HepG2 (cell line): ENCODE results near the gene GLB1L3. TPM values are rescaled to one million over a fixed set of nuclear protein-coding genes. Genes with fewer than 3 reads are reported as not detected.

ENCODE experiments used
- ATAC-seq: fragments of 200-7000 bp; cut with Tn5 transposase; 3 replicates; pipeline ENCODE4 v1.9.1; 2020; ENCODE audit warnings: mild to moderate bottlenecking, moderate library complexity
- BruUV-seq: library from RNA; stranded (reverse); fragments of 400-500 nt; replicated peaks from 2 replicates; lab custom pipeline; 2021; lab: Mats Ljungman, UMichigan
- CTCF ChIA-PET: fragments of 300-600 bp; formaldehyde crosslinking; extraction: SDS; loops from one replicate; lab custom pipeline; 2021; ENCODE audit warnings: low total read pairs, inconsistent platforms, low intra/inter-chr PET ratio; lab: Yijun Ruan, JAX
- POLR2A ChIA-PET: fragments of 350-600 bp; sonication (Branson Sonifier 250); formaldehyde crosslinking; loops from one replicate; lab custom pipeline; 2020; ENCODE audit warnings: antibody characterized with exemption, inconsistent platforms; lab: Yijun Ruan, JAX
- DNase-seq: peaks from one replicate; pipeline ENCODE4 v3.0.0-alpha.2; 2015; ENCODE audit warnings: low spot score
- FAIRE-seq: peaks from 3 replicates; lab custom pipeline; 2011; peaks lifted over from hg19 to GRCh38; lab: Jason Lieb, UNC
- H2AFZ ChIP-seq: one replicate; pipeline ENCODE4 v1.6.1; 2011; ENCODE audit warnings: low read length, inconsistent platforms
- H3K27ac ChIP-seq: fragments of 300-600 bp; 3 replicates; pipeline ENCODE4 v1.8.0; 2011; ENCODE audit warnings: mixed run types, mild to moderate bottlenecking, mixed read lengths, low read length, inconsistent platforms; ENCODE audit not compliant: insufficient read depth; ENCODE audit errors: extremely low read length
- H3K27me3 ChIP-seq, 2 experiments: fragments of 200-600 bp in 1 of 2; 2 replicates in 1 of 2; 3 replicates in 1 of 2; pipeline versions ENCODE4 v1.6.0 to v1.8.0; 2011; ENCODE audit warnings: low read length in 2 of 2, mild to moderate bottlenecking in 2 of 2, moderate library complexity in 2 of 2, inconsistent platforms in 1 of 2; ENCODE audit not compliant: insufficient read depth in 2 of 2, control insufficient read depth in 1 of 2
- H3K36me3 ChIP-seq, 2 experiments: fragments of 200-600 bp in 1 of 2; replicated peaks in 1 of 2; 2 replicates in 1 of 2; 3 replicates in 1 of 2; pipeline versions ENCODE4 v1.5.1 to v1.8.0; 2011; ENCODE audit warnings: low read length in 2 of 2, inconsistent platforms in 1 of 2; ENCODE audit not compliant: insufficient read depth in 2 of 2, control insufficient read depth in 1 of 2
- H3K4me1 ChIP-seq: 2 replicates; pipeline ENCODE4 v1.5.1; 2012; ENCODE audit warnings: low read length, inconsistent platforms; ENCODE audit not compliant: insufficient read depth
- H3K4me2 ChIP-seq: 2 replicates; pipeline ENCODE4 v1.6.0; 2011; ENCODE audit warnings: low read depth, low read length, inconsistent platforms
- H3K4me3 ChIP-seq, 3 experiments: fragments of 200-600 bp in 1 of 3; sonication (generic), shearing (Covaris generic) in 1 of 3; replicated peaks in 1 of 3; 2 replicates each; pipeline ENCODE4 v1.5.1; 2011 to 2016; ENCODE audit warnings: low read length in 3 of 3, inconsistent platforms in 2 of 3, low read depth in 2 of 3, mild to moderate bottlenecking in 2 of 3, control low read depth in 1 of 3, mixed read lengths in 1 of 3; ENCODE audit not compliant: insufficient read depth in 1 of 3
- H3K79me2 ChIP-seq: one replicate; pipeline ENCODE4 v1.6.1; 2011; ENCODE audit warnings: low read length, inconsistent platforms; ENCODE audit not compliant: insufficient read depth
- H3K9ac ChIP-seq: 2 replicates; pipeline ENCODE4 v1.6.0; 2011; ENCODE audit warnings: mild to moderate bottlenecking, low read depth, low read length, inconsistent platforms; ENCODE audit not compliant: insufficient read depth
- H3K9me3 ChIP-seq: 2 replicates; pipeline ENCODE4 v1.5.1; 2012; ENCODE audit warnings: mild to moderate bottlenecking, low read length
- H4K20me1 ChIP-seq: 2 replicates; pipeline ENCODE4 v1.6.0; 2011; ENCODE audit warnings: inconsistent platforms, mild to moderate bottlenecking, low read length, moderate library complexity; ENCODE audit not compliant: insufficient read depth
- AFF4 ChIP-seq: sonication (generic); formaldehyde crosslinking; IDR thresholded peaks from 2 replicates; pipeline ENCODE4 v1.4.0; 2020; ENCODE audit warnings: missing genetic modification reagents
- FLYWCH1 ChIP-seq: sonication (generic); formaldehyde crosslinking; IDR thresholded peaks from 2 replicates; pipeline ENCODE4 v1.8.1; 2023; ENCODE audit warnings: mild to moderate bottlenecking, missing genetic modification reagents
- KAT7 ChIP-seq: IDR thresholded peaks from 2 replicates; pipeline ENCODE4 v1.6.1; 2018; ENCODE audit warnings: borderline replicate concordance, missing compliant biosample characterization
- RERE ChIP-seq: IDR thresholded peaks from 2 replicates; pipeline ENCODE4 v1.6.1; 2016; ENCODE audit warnings: low read depth, missing genetic modification reagents, missing compliant biosample characterization
- SRY ChIP-seq: sonication (generic); formaldehyde crosslinking; IDR thresholded peaks from 2 replicates; pipeline ENCODE4 v1.8.0; 2022; ENCODE audit warnings: mild to moderate bottlenecking, missing genetic modification reagents
- TP53 ChIP-seq: sonication (generic); formaldehyde crosslinking; conservative IDR thresholded peaks from 2 replicates; pipeline ENCODE4 v1.4.0; 2020; ENCODE audit warnings: missing genetic modification reagents
- ZIK1 ChIP-seq: sonication (generic); formaldehyde crosslinking; IDR thresholded peaks from 2 replicates; pipeline ENCODE4 v1.5.0; 2020; ENCODE audit warnings: mild to moderate bottlenecking, low read depth, missing genetic modification reagents, borderline replicate concordance
- ZNF263 ChIP-seq: sonication (generic); formaldehyde crosslinking; IDR thresholded peaks from 2 replicates; pipeline ENCODE4 v1.4.0; 2020; ENCODE audit warnings: missing genetic modification reagents
- WGBS: methylation state at CpG from one replicate; pipeline ENCODE4 v1.1.6; 2017; ENCODE audit warnings: low lambda C conversion rate; 5-methylcytosine and 5-hydroxymethylcytosine counted together
- in situ Hi-C: cut with HindIII; loops from 2 replicates; pipeline ENCODE4 v1.10.0; 2017; ENCODE audit warnings: low pct_unique_long_range_greater_than_20kb; ENCODE audit not compliant: extremely low pct_ligation_motif_present
- intact Hi-C: fragments of 100-400 bp; cut with micrococcal nuclease; formaldehyde crosslinking; loops from one replicate; pipeline ENCODE4 v1.10.0; 2022; ENCODE audit not compliant: unreplicated experiment
- polyA plus RNA-seq, 8 experiments: library from polyadenylated mRNA; depleted of rRNA in 3 of 8; stranded (reverse) in 7 of 8; unstranded in 1 of 8; fragments of >200 nt; fragmentation: Illumina TruSeq in 4 of 8; extraction: Trizol in 4 of 8; gene quantifications; 2 replicates each; pipeline versions ENCODE4 v1.2.1 to v1.2.3, GENCODE V29; 2011 to 2016; ENCODE audit warnings: low read depth in 4 of 8, missing spikeins in 1 of 8, mixed read lengths in 1 of 8; ENCODE audit not compliant: insufficient read depth in 1 of 8
- total RNA-seq, 5 experiments: library from RNA; depleted of rRNA; stranded (reverse); fragments of >200 nt; fragmentation: Illumina TruSeq; extraction: Trizol; gene quantifications; 2 replicates each; pipeline ENCODE4 v1.2.3, GENCODE V29; 2016; ENCODE audit warnings: low read depth in 1 of 5

The GLB1L3 gene
- total and polyA plus RNA-seq, 2 of the 13 experiments (the other 11 are each of a cell fraction or from before 2014, with no cell fraction given): not detected

GRCh38 chr11:134264966-134265764 lies 11.0 kb upstream of the GLB1L3 start:
- Histone ChIP-seq H3K27me3 (no peaks in the 10 kb centered on the region), H3K4me3 (no peak overlapping the region), H3K4me1 (no peaks in the 10 kb centered on the region), H4K20me1 (no peaks in the 10 kb centered on the region), H3K9ac (no peak overlapping the region), H3K36me3 (peaks cover 4 to 26% of the 10 kb centered on the region in 2 experiments; a peak in 3 of 5 replicates), H3K9me3 (no peaks in the 10 kb centered on the region), H2AFZ (no peak overlapping the region), H3K4me2 (no peak overlapping the region), H3K27ac (no peak overlapping the region), H3K79me2 (no peaks in the 10 kb centered on the region)
- FAIRE-seq: no peak
- DNase-seq: no peak
- in situ Hi-C loops (no loop called here), intact Hi-C loops (no loop called here)
- BruUV-seq: no TSS peak
- ATAC-seq: no peak
- CTCF ChIA-PET: no interaction called here
- POLR2A ChIA-PET: no interaction called here
- TF ChIP-seq KAT7 (CRISPR knock-in tag) (no peak), TP53 (no peak), FLYWCH1 (no peak), ZIK1 (CRISPR knock-in tag) (no peak), SRY (no peak), AFF4 (CRISPR knock-in tag) (no peak), ZNF263 (CRISPR knock-in tag) (no peak), RERE (CRISPR knock-in tag) (no peak)
- 88% methylated on average over 5 of the region's 7 CpGs for WGBS
